Panc1 (cell line): Measurements from ENCODE around the gene WIF1. TPM values are rescaled to one million over a fixed set of nuclear protein-coding genes. Genes with fewer than 3 reads are reported as not detected.

ENCODE experiments used
- ATAC-seq: fragments of 200-7000 bp; cut with Tn5 transposase; 2 replicates; pipeline ENCODE4 v1.9.1; 2020; ENCODE audit warnings: mild to moderate bottlenecking, moderate library complexity
- BruUV-seq: library from RNA; stranded (reverse); fragments of 400-500 nt; replicated peaks from 2 replicates; lab custom pipeline; 2021; lab: Mats Ljungman, UMichigan
- CTCF ChIA-PET: fragments of 300-600 bp; sonication (Branson Sonifier 250); formaldehyde crosslinking; loops from one replicate; lab custom pipeline; 2022; ENCODE audit warnings: antibody characterized with exemption; lab: Charles Lee
- POLR2A ChIA-PET: fragments of 300-600 bp; sonication (Branson Sonifier 250); formaldehyde crosslinking; loops from one replicate; lab custom pipeline; 2022; ENCODE audit warnings: antibody characterized with exemption; lab: Charles Lee
- DNase-seq: peaks from one replicate; pipeline ENCODE4 v3.0.0-alpha.2; 2010; ENCODE audit warnings: low read depth, low spot score
- H3K27ac ChIP-seq: 2 replicates; pipeline ENCODE4 v1.5.1; 2011; ENCODE audit warnings: mild to moderate bottlenecking, low read length, inconsistent platforms
- H3K27me3 ChIP-seq: fragments of 200-500 bp; sonication (Bioruptor generic); 2 replicates; pipeline ENCODE4 v1.6.0; 2014; ENCODE audit warnings: low read length, inconsistent platforms; ENCODE audit not compliant: control insufficient read depth, insufficient read depth
- H3K36me3 ChIP-seq: fragments of 200-500 bp; sonication (Bioruptor generic); 2 replicates; pipeline ENCODE4 v1.5.1; 2014; ENCODE audit warnings: inconsistent platforms, mild to moderate bottlenecking, low read length, moderate library complexity; ENCODE audit not compliant: control insufficient read depth, insufficient read depth
- H3K4me1 ChIP-seq: 2 replicates; pipeline ENCODE4 v1.5.1; 2011; ENCODE audit warnings: inconsistent platforms, mild to moderate bottlenecking, low read length, moderate library complexity; ENCODE audit not compliant: control insufficient read depth, insufficient read depth
- H3K4me3 ChIP-seq, 2 experiments: 2 replicates each; pipeline ENCODE4 v1.5.1; 2011 to 2012; ENCODE audit warnings: low read depth in 2 of 2, low read length in 2 of 2, mild to moderate bottlenecking in 2 of 2, inconsistent platforms in 1 of 2, moderate library complexity in 1 of 2
- H3K9me3 ChIP-seq: fragments of 200-500 bp; sonication (Bioruptor generic); 2 replicates; pipeline ENCODE4 v1.5.1; 2014; ENCODE audit warnings: low read depth, mild to moderate bottlenecking, inconsistent platforms, low read length, moderate library complexity; ENCODE audit not compliant: control insufficient read depth, insufficient read depth
- CTCF ChIP-seq: fragments of 450-650 bp; IDR thresholded peaks from 2 replicates; pipeline ENCODE4 v1.5.1; 2017; ENCODE audit warnings: mild to moderate bottlenecking
- POLR2AphosphoS5 ChIP-seq: IDR thresholded peaks from 2 replicates; pipeline ENCODE4 v1.6.1; 2012; ENCODE audit warnings: mild to moderate bottlenecking, low read depth, low read length, moderate library complexity
- SIN3A ChIP-seq: IDR thresholded peaks from 2 replicates; pipeline ENCODE4 v1.6.1; 2012; ENCODE audit warnings: low read depth, mild to moderate bottlenecking, low read length, moderate library complexity, borderline replicate concordance; ENCODE audit not compliant: insufficient read depth
- TCF7L2 ChIP-seq: IDR thresholded peaks from 2 replicates; pipeline ENCODE4 v1.6.1; 2011; ENCODE audit warnings: mild to moderate bottlenecking, low read depth, low read length, inconsistent platforms
- in situ Hi-C: cut with HindIII; loops from 2 replicates; pipeline ENCODE4 v1.10.0; 2016; ENCODE audit warnings: low sequenced_read_pairs, low pct_unique_long_range_greater_than_20kb
- intact Hi-C: fragments of 100-400 bp; cut with micrococcal nuclease; formaldehyde crosslinking; loops from one replicate; pipeline ENCODE4 v1.10.0; 2022; ENCODE audit not compliant: unreplicated experiment
- total RNA-seq: library from RNA; stranded (reverse); gene quantifications from one replicate; pipeline ENCODE4 v1.2.1, GENCODE V29; 2021; ENCODE audit not compliant: unreplicated experiment
- TF ChIP-seq, protein P1 (sequence below), 2 experiments: IDR thresholded peaks; 2 replicates each; pipeline ENCODE4 v1.6.1; 2011 to 2012; ENCODE audit warnings: low read depth in 2 of 2, control low read depth in 1 of 2, low read length in 1 of 2, mild to moderate bottlenecking in 1 of 2, moderate library complexity in 1 of 2; ENCODE audit not compliant: insufficient read depth in 1 of 2

WIF1 gene
- total RNA-seq, 1 experiment from 2014 or later = not detected

GRCh38 chr12:65094722-65095121 is 26.4 kb downstream of the WIF1 start:
- no peak overlapping the region for H3K27ac ChIP-seq
- CTCF ChIA-PET = no interaction called here
- no peaks in the 10 kb centered on the region for H3K36me3 ChIP-seq
- intact Hi-C loops (no loop called here), in situ Hi-C loops (no loop called here)
- no peaks in the 10 kb centered on the region for H3K4me1 ChIP-seq
- ATAC-seq (no peak), DNase-seq (no peak)
- no peak overlapping the region for H3K4me3 ChIP-seq
- H3K9me3 ChIP-seq = no peaks in the 10 kb centered on the region
- BruUV-seq = no TSS peak
- H3K27me3 ChIP-seq = peaks cover 27% of the 10 kb centered on the region
- POLR2A ChIA-PET = no interaction called here
- TF ChIP-seq TCF7L2 = no peak
- TF ChIP-seq POLR2AphosphoS5 = no peak
- TF ChIP-seq CTCF = no peak
- TF ChIP-seq SIN3A = no peak
- TF ChIP-seq, protein P1, sequence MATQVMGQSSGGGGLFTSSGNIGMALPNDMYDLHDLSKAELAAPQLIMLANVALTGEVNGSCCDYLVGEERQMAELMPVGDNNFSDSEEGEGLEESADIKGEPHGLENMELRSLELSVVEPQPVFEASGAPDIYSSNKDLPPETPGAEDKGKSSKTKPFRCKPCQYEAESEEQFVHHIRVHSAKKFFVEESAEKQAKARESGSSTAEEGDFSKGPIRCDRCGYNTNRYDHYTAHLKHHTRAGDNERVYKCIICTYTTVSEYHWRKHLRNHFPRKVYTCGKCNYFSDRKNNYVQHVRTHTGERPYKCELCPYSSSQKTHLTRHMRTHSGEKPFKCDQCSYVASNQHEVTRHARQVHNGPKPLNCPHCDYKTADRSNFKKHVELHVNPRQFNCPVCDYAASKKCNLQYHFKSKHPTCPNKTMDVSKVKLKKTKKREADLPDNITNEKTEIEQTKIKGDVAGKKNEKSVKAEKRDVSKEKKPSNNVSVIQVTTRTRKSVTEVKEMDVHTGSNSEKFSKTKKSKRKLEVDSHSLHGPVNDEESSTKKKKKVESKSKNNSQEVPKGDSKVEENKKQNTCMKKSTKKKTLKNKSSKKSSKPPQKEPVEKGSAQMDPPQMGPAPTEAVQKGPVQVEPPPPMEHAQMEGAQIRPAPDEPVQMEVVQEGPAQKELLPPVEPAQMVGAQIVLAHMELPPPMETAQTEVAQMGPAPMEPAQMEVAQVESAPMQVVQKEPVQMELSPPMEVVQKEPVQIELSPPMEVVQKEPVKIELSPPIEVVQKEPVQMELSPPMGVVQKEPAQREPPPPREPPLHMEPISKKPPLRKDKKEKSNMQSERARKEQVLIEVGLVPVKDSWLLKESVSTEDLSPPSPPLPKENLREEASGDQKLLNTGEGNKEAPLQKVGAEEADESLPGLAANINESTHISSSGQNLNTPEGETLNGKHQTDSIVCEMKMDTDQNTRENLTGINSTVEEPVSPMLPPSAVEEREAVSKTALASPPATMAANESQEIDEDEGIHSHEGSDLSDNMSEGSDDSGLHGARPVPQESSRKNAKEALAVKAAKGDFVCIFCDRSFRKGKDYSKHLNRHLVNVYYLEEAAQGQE (IDR thresholded peaks at IDR 0.05; ENCODE audit: insufficient read depth in 1 of 2, low read depth in 2 of 2, low read length in 1 of 2) = no peak

- no peak for TF ChIP-seq CTCF
- no peak for TF ChIP-seq TCF7L2
- no peak for TF ChIP-seq POLR2AphosphoS5
- TF ChIP-seq, protein P1 (IDR thresholded peaks at IDR 0.05; ENCODE audit: insufficient read depth in 1 of 2, low read depth in 2 of 2, low read length in 1 of 2) = no peak
- no peak for TF ChIP-seq SIN3A
- ChIA-PET CTCF (no interaction called here), POLR2A (no interaction called here)
- peaks cover 23% of the 10 kb centered on the region for H3K27me3 ChIP-seq
- DNase-seq = no peak
- no TSS peak for BruUV-seq
- no peaks in the 10 kb centered on the region for H3K9me3 ChIP-seq
- H3K4me3 ChIP-seq = no peak overlapping the region
- intact Hi-C loops = no loop called here
- in situ Hi-C loops = no loop called here
- ATAC-seq = no peak
- no peak overlapping the region for H3K27ac ChIP-seq
- H3K4me1 ChIP-seq = no peaks in the 10 kb centered on the region
- no peaks in the 10 kb centered on the region for H3K36me3 ChIP-seq
Observed at GRCh38 chr12:65093606-65094005, 27.5 kb downstream of the WIF1 start.
